GM23338 (cell line): ENCODE results near the gene CTTNBP2. TPM values are rescaled to one million over a fixed set of nuclear protein-coding genes. Genes with fewer than 3 reads are reported as not detected.

Source experiments
- ATAC-seq: fragments of 200-7000 bp; cut with Tn5 transposase; 3 replicates; pipeline ENCODE4 v1.9.1; 2020
- DNase-seq: peaks from one replicate; pipeline ENCODE4 v3.0.0-alpha.2; 2015; ENCODE audit warnings: low spot score
- H2AFZ ChIP-seq: fragments of 200-600 bp; sonication (generic); 2 replicates; pipeline ENCODE4 v1.8.0; 2016; ENCODE audit warnings: antibody characterized with exemption, mild to moderate bottlenecking, moderate library complexity
- H3F3A ChIP-seq: fragments of 200-600 bp; sonication (generic); replicated peaks from 2 replicates; pipeline ENCODE4 v1.8.0; 2017; ENCODE audit warnings: antibody characterized with exemption, mixed run types, low read depth
- H3K27ac ChIP-seq: fragments of 200-600 bp; sonication (generic); 2 replicates; pipeline ENCODE4 v1.6.1; 2016; ENCODE audit warnings: low read depth
- H3K27me3 ChIP-seq: fragments of 200-600 bp; sonication (generic); 2 replicates; pipeline ENCODE4 v1.8.0; 2016; ENCODE audit warnings: mild to moderate bottlenecking, mixed run types, moderate library complexity; ENCODE audit not compliant: insufficient read depth
- H3K36me3 ChIP-seq: fragments of 200-600 bp; sonication (generic); 2 replicates; pipeline ENCODE4 v1.8.0; 2016; ENCODE audit warnings: mild to moderate bottlenecking; ENCODE audit not compliant: insufficient read depth
- H3K4me1 ChIP-seq: fragments of 200-600 bp; sonication (generic); 2 replicates; pipeline ENCODE4 v1.8.0; 2016; ENCODE audit warnings: mild to moderate bottlenecking, moderate library complexity; ENCODE audit not compliant: insufficient read depth
- H3K4me2 ChIP-seq: fragments of 200-600 bp; sonication (generic); 2 replicates; pipeline ENCODE4 v1.7.1; 2017; ENCODE audit warnings: mixed run types
- H3K4me3 ChIP-seq: fragments of 200-600 bp; sonication (generic); 2 replicates; pipeline ENCODE4 v1.6.1; 2016; ENCODE audit warnings: mixed run types
- H3K79me2 ChIP-seq: fragments of 200-600 bp; sonication (generic); replicated peaks from 2 replicates; pipeline ENCODE4 v1.8.0; 2017; ENCODE audit warnings: mild to moderate bottlenecking; ENCODE audit not compliant: insufficient read depth
- H3K9me2 ChIP-seq: fragments of 200-600 bp; sonication (generic); 2 replicates; pipeline ENCODE4 v1.8.0; 2017; ENCODE audit not compliant: insufficient read depth
- H4K20me1 ChIP-seq: fragments of 200-600 bp; sonication (generic); replicated peaks from 2 replicates; pipeline ENCODE4 v1.8.0; 2017; ENCODE audit warnings: mild to moderate bottlenecking; ENCODE audit not compliant: insufficient read depth
- H3K27ac Mint-ChIP-seq: 2 replicates; pipeline ENCODE4 v1.8.0; 2020; ENCODE audit warnings: inconsistent platforms, mild to moderate bottlenecking, moderate library complexity, mixed read lengths
- H3K27me3 Mint-ChIP-seq: 3 replicates; pipeline ENCODE4 v1.8.0; 2022; ENCODE audit warnings: low read depth, mild to moderate bottlenecking, moderate library complexity, mixed read lengths, inconsistent platforms; ENCODE audit not compliant: insufficient read depth, poor library complexity
- H3K36me3 Mint-ChIP-seq: 3 replicates; pipeline ENCODE4 v1.8.0; 2021; ENCODE audit warnings: low read depth, mild to moderate bottlenecking, inconsistent platforms, moderate library complexity, mixed read lengths
- H3K4me1 Mint-ChIP-seq: 3 replicates; pipeline ENCODE4 v1.8.0; 2020; ENCODE audit warnings: mild to moderate bottlenecking, inconsistent platforms, mixed read lengths
- H3K4me3 Mint-ChIP-seq: 3 replicates; pipeline ENCODE4 v1.8.0; 2021; ENCODE audit warnings: moderate library complexity, mild to moderate bottlenecking, inconsistent platforms, mixed read lengths
- H3K9me3 Mint-ChIP-seq: 3 replicates; pipeline ENCODE4 v1.8.0; 2020; ENCODE audit warnings: moderate library complexity, mild to moderate bottlenecking, inconsistent platforms, mixed read lengths
- CREB1 ChIP-seq: fragments of 250-450 bp; sonication (Bioruptor Pico); IDR thresholded peaks from 2 replicates; pipeline ENCODE4 v1.5.0; 2020; ENCODE audit warnings: low read depth, mild to moderate bottlenecking, moderate library complexity
- EZH2 ChIP-seq: fragments of 200-600 bp; sonication (generic); IDR thresholded peaks from one replicate; pipeline ENCODE4 v1.8.0; 2017; ENCODE audit warnings: antibody characterized with exemption, mild to moderate bottlenecking, low read depth; ENCODE audit not compliant: unreplicated experiment
- EZH2phosphoT487 ChIP-seq: fragments of 200-600 bp; sonication (generic); IDR thresholded peaks from one replicate; pipeline ENCODE4 v1.8.1; 2018; ENCODE audit warnings: antibody characterized with exemption; ENCODE audit not compliant: unreplicated experiment
- JUNB ChIP-seq: IDR thresholded peaks from one replicate; pipeline ENCODE4 v1.6.1; 2016; ENCODE audit warnings: antibody characterized with exemption; ENCODE audit not compliant: unreplicated experiment
- NANOG ChIP-seq: IDR thresholded peaks from 2 replicates; pipeline ENCODE4 v1.6.1; 2016; ENCODE audit warnings: antibody characterized with exemption, borderline replicate concordance
- POLR2AphosphoS5 ChIP-seq: IDR thresholded peaks from 2 replicates; pipeline ENCODE4 v1.6.1; 2016; ENCODE audit warnings: antibody characterized with exemption, low read depth
- STAT1 ChIP-seq: IDR thresholded peaks from one replicate; pipeline ENCODE4 v1.6.1; 2016; ENCODE audit warnings: antibody characterized with exemption; ENCODE audit not compliant: unreplicated experiment
- ZNF114 ChIP-seq: fragments of 250-450 bp; sonication (Bioruptor Pico); IDR thresholded peaks from 2 replicates; pipeline ENCODE4 v1.5.0; 2020; ENCODE audit warnings: mild to moderate bottlenecking, moderate library complexity
- ZNF331 ChIP-seq: fragments of 250-450 bp; sonication (Bioruptor Pico); IDR thresholded peaks from 2 replicates; pipeline ENCODE4 v1.5.0; 2020; ENCODE audit warnings: low read depth, mild to moderate bottlenecking, moderate library complexity
- polyA plus RNA-seq: library from polyadenylated mRNA; unstranded; fragments of >200 nt; fragmentation: Nextera tagmentation; extraction: Ambion mirVana; gene quantifications from 2 replicates; pipeline ENCODE4 v1.2.1, GENCODE V29; 2016
- total RNA-seq: library from RNA; depleted of rRNA; stranded (reverse); fragments of >200 nt; shearing (Covaris generic); gene quantifications from 2 replicates; pipeline ENCODE4 v1.2.3, GENCODE V29; 2014
- TF ChIP-seq, protein P1 (sequence below), 2 experiments: fragments of 200-600 bp in 1 of 2; sonication (generic) in 1 of 2; conservative IDR thresholded peaks; 2 replicates each; pipeline versions ENCODE4 v1.5.1 to v1.6.1; 2016 to 2017; ENCODE audit warnings: antibody characterized with exemption in 2 of 2, low read depth in 2 of 2, mild to moderate bottlenecking in 2 of 2, moderate library complexity in 1 of 2
- TF ChIP-seq, protein P2 (sequence below): IDR thresholded peaks from one replicate; pipeline ENCODE4 v1.6.1; 2018; ENCODE audit warnings: antibody characterized with exemption; ENCODE audit not compliant: unreplicated experiment
- TF ChIP-seq, protein P3 (sequence below): IDR thresholded peaks from 2 replicates; pipeline ENCODE4 v1.6.1; 2016; ENCODE audit warnings: antibody characterized with exemption

CTTNBP2 gene
- total and polyA plus RNA-seq, 2 experiments from 2014 or later = 26.8 to 30.7 TPM

DNA sequence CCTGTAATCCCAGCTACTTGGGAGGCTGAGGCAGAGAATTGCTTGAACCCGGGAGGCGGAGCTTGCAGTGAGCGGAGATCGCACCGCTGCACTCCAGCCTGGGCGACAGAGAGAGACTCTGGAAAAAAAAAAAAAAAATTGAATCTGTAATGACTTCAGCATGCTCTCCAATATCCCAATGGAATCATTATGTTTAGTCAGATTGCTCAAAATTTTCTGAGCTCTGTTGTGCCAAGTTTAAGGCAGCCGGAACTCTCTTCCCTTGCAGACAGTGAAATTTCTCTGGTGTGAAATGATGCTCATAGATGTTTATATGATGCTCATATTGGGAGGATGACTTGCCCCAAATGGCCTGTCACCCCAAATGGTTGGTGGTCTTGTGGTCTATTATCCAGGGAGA, 180.9 kb downstream of the CTTNBP2 start:
- Histone ChIP-seq H3K36me3 (no peaks in the 10 kb centered on the region; the same call in 1 of the 2 replicates), H3K27me3 (no peaks in the 10 kb centered on the region), H4K20me1 (no peaks in the 10 kb centered on the region), H3K27ac (no peak overlapping the region), H3K4me3 (no peak overlapping the region), H3K4me1 (no peaks in the 10 kb centered on the region), H3F3A (no peaks in the 10 kb centered on the region), H3K9me2 (0 out of 2 replicates have a peak, but pooled peaks cover 2% of the 10 kb centered on the region), H2AFZ (no peak overlapping the region), H3K79me2 (no peaks in the 10 kb centered on the region), H3K4me2 (no peak overlapping the region)
- Mint-ChIP-seq H3K9me3 (no peaks in the 10 kb centered on the region), H3K36me3 (no peaks in the 10 kb centered on the region), H3K4me3 (no peak overlapping the region), H3K27me3 (no peaks in the 10 kb centered on the region), H3K4me1 (no peaks in the 10 kb centered on the region), H3K27ac (no peak overlapping the region)
- TF ChIP-seq ZNF114 (no peak), POLR2AphosphoS5 (no peak)
- ATAC-seq = no peak
- DNase-seq = no peak

DNA sequence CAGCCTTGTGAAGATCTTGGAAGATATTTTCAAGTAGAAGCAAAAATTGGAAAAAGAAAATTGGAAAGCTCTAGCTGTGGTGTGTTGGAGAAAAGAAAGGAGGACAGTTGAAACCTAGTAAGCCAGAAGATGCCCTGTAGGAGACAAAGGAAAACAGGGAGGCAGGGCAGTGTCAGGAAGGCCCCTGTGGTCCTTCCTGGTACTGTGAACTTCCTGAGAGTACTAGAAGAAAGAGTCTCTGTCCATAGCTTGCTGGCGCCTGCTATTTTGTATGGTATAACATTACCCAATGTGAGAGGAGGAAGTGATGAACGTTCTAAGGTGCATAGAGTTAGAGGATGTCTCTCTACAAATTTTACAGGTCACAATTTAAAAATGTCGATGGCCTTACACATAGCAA, 183.1 kb downstream of the CTTNBP2 start:
- Histone ChIP-seq H3K4me2 (no peak overlapping the region), H3F3A (no peaks in the 10 kb centered on the region), H2AFZ (peak overlapping the region; percentile 38; the same call in 1 of the 2 replicates), H3K4me1 (no peaks in the 10 kb centered on the region), H3K27me3 (no peaks in the 10 kb centered on the region), H3K27ac (no peak overlapping the region), H3K79me2 (no peaks in the 10 kb centered on the region), H4K20me1 (no peaks in the 10 kb centered on the region), H3K36me3 (no peaks in the 10 kb centered on the region), H3K9me2 (0 out of 2 replicates have a peak, but pooled peaks cover 2% of the 10 kb centered on the region), H3K4me3 (no peak overlapping the region)
- H3K4me3 Mint-ChIP-seq = no peak overlapping the region
- DNase-seq (no peak), ATAC-seq (no peak)
- H3K36me3 Mint-ChIP-seq = no peaks in the 10 kb centered on the region
- no peaks in the 10 kb centered on the region for H3K27me3 Mint-ChIP-seq
- peaks cover 3% of the 10 kb centered on the region for H3K4me1 Mint-ChIP-seq
- no peaks in the 10 kb centered on the region for H3K9me3 Mint-ChIP-seq
- H3K27ac Mint-ChIP-seq = no peak overlapping the region
- TF ChIP-seq CREB1 (CRISPR knock-in tag) (no peak), ZNF331 (CRISPR knock-in tag) (no peak), NANOG (no peak), EZH2 (no peak), ZNF114 (no peak), EZH2phosphoT487 (no peak), JUNB (no peak), STAT1 (no peak), POLR2AphosphoS5 (no peak)
- TF ChIP-seq, protein P1, sequence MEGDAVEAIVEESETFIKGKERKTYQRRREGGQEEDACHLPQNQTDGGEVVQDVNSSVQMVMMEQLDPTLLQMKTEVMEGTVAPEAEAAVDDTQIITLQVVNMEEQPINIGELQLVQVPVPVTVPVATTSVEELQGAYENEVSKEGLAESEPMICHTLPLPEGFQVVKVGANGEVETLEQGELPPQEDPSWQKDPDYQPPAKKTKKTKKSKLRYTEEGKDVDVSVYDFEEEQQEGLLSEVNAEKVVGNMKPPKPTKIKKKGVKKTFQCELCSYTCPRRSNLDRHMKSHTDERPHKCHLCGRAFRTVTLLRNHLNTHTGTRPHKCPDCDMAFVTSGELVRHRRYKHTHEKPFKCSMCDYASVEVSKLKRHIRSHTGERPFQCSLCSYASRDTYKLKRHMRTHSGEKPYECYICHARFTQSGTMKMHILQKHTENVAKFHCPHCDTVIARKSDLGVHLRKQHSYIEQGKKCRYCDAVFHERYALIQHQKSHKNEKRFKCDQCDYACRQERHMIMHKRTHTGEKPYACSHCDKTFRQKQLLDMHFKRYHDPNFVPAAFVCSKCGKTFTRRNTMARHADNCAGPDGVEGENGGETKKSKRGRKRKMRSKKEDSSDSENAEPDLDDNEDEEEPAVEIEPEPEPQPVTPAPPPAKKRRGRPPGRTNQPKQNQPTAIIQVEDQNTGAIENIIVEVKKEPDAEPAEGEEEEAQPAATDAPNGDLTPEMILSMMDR (conservative IDR thresholded peaks at IDR 0.05; ENCODE audit: low read depth in 2 of 2) = no peak
- TF ChIP-seq, protein P2, sequence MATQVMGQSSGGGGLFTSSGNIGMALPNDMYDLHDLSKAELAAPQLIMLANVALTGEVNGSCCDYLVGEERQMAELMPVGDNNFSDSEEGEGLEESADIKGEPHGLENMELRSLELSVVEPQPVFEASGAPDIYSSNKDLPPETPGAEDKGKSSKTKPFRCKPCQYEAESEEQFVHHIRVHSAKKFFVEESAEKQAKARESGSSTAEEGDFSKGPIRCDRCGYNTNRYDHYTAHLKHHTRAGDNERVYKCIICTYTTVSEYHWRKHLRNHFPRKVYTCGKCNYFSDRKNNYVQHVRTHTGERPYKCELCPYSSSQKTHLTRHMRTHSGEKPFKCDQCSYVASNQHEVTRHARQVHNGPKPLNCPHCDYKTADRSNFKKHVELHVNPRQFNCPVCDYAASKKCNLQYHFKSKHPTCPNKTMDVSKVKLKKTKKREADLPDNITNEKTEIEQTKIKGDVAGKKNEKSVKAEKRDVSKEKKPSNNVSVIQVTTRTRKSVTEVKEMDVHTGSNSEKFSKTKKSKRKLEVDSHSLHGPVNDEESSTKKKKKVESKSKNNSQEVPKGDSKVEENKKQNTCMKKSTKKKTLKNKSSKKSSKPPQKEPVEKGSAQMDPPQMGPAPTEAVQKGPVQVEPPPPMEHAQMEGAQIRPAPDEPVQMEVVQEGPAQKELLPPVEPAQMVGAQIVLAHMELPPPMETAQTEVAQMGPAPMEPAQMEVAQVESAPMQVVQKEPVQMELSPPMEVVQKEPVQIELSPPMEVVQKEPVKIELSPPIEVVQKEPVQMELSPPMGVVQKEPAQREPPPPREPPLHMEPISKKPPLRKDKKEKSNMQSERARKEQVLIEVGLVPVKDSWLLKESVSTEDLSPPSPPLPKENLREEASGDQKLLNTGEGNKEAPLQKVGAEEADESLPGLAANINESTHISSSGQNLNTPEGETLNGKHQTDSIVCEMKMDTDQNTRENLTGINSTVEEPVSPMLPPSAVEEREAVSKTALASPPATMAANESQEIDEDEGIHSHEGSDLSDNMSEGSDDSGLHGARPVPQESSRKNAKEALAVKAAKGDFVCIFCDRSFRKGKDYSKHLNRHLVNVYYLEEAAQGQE = no peak
- TF ChIP-seq, protein P3, sequence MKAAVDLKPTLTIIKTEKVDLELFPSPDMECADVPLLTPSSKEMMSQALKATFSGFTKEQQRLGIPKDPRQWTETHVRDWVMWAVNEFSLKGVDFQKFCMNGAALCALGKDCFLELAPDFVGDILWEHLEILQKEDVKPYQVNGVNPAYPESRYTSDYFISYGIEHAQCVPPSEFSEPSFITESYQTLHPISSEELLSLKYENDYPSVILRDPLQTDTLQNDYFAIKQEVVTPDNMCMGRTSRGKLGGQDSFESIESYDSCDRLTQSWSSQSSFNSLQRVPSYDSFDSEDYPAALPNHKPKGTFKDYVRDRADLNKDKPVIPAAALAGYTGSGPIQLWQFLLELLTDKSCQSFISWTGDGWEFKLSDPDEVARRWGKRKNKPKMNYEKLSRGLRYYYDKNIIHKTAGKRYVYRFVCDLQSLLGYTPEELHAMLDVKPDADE = no peak
